K562 (cell line): ENCODE data around the gene TMEM273. TPM values are rescaled to one million over a fixed set of nuclear protein-coding genes. Genes with fewer than 3 reads are reported as not detected.

Source experiments
- BRD4 ChIP-seq: fragments of 200-600 bp; sonication (generic); IDR thresholded peaks from 2 replicates; pipeline ENCODE4 v1.6.1; 2017; ENCODE audit warnings: inconsistent platforms
- HIVEP1 ChIP-seq: fragments of 250-450 bp; sonication (Bioruptor Pico); IDR thresholded peaks from 2 replicates; pipeline ENCODE4 v1.4.0; 2020; ENCODE audit warnings: mild to moderate bottlenecking
- NELFE ChIP-seq: IDR thresholded peaks from 2 replicates; pipeline ENCODE4 v1.6.1; 2011; ENCODE audit warnings: mild to moderate bottlenecking; ENCODE audit not compliant: insufficient read depth, insufficient read length
- polyA plus RNA-seq, 8 experiments: library from polyadenylated mRNA; depleted of rRNA in 4 of 8; stranded (reverse) in 5 of 8; unstranded in 3 of 8; fragments of >200 nt; fragmentation: Nextera tagmentation in 2 of 8; fragmentation: Illumina TruSeq in 1 of 8; extraction: Ambion mirVana in 2 of 8; extraction: Trizol in 1 of 8; gene quantifications; 2 replicates each; pipeline versions ENCODE4 v1.2.1 to v1.2.3, GENCODE V29; 2011 to 2014; ENCODE audit warnings: inconsistent platforms in 1 of 8, missing spikeins in 1 of 8
- total RNA-seq, 7 experiments: library from RNA; depleted of rRNA in 6 of 7; stranded (reverse); fragments of >200 nt in 6 of 7; fragmentation: Illumina TruSeq in 2 of 7; extraction: Trizol in 2 of 7; gene quantifications; 2 replicates each; pipeline versions ENCODE4 v1.2.1 to v1.2.3, GENCODE V29; 2011 to 2021; ENCODE audit warnings: low replicate concordance in 1 of 7
- TF ChIP-seq, protein P1 (sequence below), 2 experiments: fragments of 450-650 bp in 1 of 2; sonication (generic) in 1 of 2; formaldehyde crosslinking in 1 of 2; IDR thresholded peaks; 2 replicates each; pipeline versions ENCODE4 v1.7.1 to v1.9.0; 2016 to 2022; ENCODE audit warnings: inconsistent platforms in 1 of 2, mild to moderate bottlenecking in 1 of 2, missing genetic modification reagents in 1 of 2
- TF ChIP-seq, protein P2 (sequence below): sonication (generic); formaldehyde crosslinking; IDR thresholded peaks from 2 replicates; pipeline ENCODE4 v1.8.0; 2023; ENCODE audit warnings: missing genetic modification reagents, mild to moderate bottlenecking, borderline replicate concordance

TMEM273 gene
- total and polyA plus RNA-seq, 9 of the 15 experiments (the other 6 are each of a cell fraction or from before 2014, with no cell fraction given), result 39.2 to 131 (median 95.6) TPM

DNA sequence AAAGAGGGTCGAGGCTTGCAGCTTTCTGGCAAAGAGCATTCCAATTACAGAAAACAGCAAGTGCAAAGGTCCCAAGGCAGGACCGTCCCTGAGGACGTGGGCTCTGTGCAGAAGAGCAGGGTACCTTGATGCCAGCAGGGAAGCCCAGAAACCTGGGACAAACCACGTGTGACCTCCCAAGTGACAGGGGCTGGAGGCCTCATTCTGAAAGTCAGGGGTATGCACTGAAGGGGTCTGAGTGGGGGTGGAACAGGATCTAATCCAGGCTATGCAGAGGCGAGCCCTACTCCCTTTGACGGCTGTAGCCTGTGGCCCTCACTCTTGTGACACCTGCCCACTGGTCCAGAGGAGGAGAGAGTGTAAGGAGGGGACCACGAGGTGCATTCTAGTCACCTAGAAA lies 22.9 kb downstream of the TMEM273 start (continued):
- TF ChIP-seq, protein P1, sequence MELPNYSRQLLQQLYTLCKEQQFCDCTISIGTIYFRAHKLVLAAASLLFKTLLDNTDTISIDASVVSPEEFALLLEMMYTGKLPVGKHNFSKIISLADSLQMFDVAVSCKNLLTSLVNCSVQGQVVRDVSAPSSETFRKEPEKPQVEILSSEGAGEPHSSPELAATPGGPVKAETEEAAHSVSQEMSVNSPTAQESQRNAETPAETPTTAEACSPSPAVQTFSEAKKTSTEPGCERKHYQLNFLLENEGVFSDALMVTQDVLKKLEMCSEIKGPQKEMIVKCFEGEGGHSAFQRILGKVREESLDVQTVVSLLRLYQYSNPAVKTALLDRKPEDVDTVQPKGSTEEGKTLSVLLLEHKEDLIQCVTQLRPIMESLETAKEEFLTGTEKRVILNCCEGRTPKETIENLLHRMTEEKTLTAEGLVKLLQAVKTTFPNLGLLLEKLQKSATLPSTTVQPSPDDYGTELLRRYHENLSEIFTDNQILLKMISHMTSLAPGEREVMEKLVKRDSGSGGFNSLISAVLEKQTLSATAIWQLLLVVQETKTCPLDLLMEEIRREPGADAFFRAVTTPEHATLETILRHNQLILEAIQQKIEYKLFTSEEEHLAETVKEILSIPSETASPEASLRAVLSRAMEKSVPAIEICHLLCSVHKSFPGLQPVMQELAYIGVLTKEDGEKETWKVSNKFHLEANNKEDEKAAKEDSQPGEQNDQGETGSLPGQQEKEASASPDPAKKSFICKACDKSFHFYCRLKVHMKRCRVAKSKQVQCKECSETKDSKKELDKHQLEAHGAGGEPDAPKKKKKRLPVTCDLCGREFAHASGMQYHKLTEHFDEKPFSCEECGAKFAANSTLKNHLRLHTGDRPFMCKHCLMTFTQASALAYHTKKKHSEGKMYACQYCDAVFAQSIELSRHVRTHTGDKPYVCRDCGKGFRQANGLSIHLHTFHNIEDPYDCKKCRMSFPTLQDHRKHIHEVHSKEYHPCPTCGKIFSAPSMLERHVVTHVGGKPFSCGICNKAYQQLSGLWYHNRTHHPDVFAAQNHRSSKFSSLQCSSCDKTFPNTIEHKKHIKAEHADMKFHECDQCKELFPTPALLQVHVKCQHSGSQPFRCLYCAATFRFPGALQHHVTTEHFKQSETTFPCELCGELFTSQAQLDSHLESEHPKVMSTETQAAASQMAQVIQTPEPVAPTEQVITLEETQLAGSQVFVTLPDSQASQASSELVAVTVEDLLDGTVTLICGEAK (IDR thresholded peaks at IDR 0.05), result no peak
- TF ChIP-seq, protein P1 (CRISPR knock-in tag; IDR thresholded peaks at IDR 0.05), result no peak
- TF ChIP-seq HIVEP1 (0 out of 2 replicates have a peak, but pooled peaks have one; percentile 16), NELFE (no peak), BRD4 (no peak)
- TF ChIP-seq, protein P2, sequence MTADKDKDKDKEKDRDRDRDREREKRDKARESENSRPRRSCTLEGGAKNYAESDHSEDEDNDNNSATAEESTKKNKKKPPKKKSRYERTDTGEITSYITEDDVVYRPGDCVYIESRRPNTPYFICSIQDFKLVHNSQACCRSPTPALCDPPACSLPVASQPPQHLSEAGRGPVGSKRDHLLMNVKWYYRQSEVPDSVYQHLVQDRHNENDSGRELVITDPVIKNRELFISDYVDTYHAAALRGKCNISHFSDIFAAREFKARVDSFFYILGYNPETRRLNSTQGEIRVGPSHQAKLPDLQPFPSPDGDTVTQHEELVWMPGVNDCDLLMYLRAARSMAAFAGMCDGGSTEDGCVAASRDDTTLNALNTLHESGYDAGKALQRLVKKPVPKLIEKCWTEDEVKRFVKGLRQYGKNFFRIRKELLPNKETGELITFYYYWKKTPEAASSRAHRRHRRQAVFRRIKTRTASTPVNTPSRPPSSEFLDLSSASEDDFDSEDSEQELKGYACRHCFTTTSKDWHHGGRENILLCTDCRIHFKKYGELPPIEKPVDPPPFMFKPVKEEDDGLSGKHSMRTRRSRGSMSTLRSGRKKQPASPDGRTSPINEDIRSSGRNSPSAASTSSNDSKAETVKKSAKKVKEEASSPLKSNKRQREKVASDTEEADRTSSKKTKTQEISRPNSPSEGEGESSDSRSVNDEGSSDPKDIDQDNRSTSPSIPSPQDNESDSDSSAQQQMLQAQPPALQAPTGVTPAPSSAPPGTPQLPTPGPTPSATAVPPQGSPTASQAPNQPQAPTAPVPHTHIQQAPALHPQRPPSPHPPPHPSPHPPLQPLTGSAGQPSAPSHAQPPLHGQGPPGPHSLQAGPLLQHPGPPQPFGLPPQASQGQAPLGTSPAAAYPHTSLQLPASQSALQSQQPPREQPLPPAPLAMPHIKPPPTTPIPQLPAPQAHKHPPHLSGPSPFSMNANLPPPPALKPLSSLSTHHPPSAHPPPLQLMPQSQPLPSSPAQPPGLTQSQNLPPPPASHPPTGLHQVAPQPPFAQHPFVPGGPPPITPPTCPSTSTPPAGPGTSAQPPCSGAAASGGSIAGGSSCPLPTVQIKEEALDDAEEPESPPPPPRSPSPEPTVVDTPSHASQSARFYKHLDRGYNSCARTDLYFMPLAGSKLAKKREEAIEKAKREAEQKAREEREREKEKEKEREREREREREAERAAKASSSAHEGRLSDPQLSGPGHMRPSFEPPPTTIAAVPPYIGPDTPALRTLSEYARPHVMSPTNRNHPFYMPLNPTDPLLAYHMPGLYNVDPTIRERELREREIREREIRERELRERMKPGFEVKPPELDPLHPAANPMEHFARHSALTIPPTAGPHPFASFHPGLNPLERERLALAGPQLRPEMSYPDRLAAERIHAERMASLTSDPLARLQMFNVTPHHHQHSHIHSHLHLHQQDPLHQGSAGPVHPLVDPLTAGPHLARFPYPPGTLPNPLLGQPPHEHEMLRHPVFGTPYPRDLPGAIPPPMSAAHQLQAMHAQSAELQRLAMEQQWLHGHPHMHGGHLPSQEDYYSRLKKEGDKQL (CRISPR knock-in tag), result 0 out of 2 replicates have a peak, but pooled peaks have one; percentile 66
